Measurements from ENCODE around the gene B4GALT7. TPM values are rescaled to one million over a fixed set of nuclear protein-coding genes. Genes with fewer than 3 reads are reported as not detected.

B4GALT7 gene
- total RNA-seq, 1 donor from 2014 or later = 12.0 TPM

DNA sequence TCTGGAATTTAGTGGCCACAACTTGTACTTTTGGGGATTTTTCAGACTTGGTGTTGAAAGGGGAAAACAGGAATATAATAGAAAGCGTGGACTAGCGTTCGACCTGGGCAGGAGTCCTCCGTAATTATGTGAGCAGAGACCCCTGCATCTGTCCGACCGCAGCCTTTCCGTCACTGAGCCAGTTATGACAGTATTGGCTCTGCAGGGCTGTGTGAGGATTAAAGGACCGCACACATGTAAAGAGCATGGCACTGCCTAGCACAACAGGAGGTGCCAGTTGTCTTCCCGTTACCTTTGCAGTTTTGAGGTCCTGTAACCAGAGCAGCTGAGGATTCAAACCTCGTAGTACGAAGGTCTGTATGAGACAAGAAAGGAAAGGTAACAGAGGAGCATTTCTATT is 1.2 kb downstream of the B4GALT7 start:
- H3K9ac ChIP-seq (ENCODE audit: low read depth in 1 of 3, low read length in 3 of 3) = peak overlapping the region in 2 of 3 donors; percentile 77 to 93

DNA sequence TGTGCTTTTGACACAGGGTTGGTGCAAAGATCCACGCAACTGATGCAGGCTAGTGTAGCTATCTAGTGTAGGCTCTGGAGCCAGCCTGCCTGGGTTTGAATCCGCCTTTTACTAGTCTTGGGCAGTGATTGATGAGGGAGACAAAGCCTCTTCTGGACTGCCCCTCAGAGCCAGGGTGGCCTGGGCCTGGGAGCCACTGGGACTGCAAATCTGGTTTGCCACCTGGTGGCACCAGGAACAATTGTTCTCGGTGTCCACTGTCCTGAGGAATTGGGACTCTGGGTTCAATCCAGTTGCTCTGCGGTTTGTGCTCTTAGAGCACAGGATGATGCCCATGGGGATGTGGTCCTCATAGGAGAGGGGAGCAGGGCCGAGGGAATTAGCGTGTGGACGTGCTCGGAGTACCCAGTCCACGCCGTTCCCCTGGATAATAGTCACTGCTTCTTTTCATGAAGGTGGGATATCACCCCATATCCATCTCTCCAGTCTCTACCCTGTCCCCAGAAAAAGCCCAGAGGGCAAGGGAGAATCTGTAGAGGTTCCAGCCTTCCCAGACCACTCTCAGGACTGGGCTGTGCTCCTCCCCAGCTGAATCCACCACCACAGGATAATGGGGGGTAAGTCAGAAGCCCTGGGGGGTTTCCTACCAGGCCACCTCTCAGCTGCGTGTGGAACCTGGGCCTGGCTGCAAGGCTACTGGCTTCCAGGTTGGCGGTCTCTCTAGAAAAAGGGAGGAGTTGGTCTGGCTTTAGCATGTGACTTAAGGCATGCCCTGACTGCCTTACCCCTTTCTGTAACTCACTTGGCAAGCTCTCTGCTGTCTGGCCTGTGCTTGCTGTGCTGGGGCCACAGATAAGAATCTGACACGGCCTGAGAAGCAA is 1.9 kb downstream of the B4GALT7 start:
- H3K27me3 ChIP-seq (ENCODE audit: control insufficient read depth in 3 of 3, insufficient read depth in 3 of 3, low read length in 3 of 3) = no peaks in the 10 kb centered on the region
- H3K9ac ChIP-seq (ENCODE audit: low read depth in 1 of 3, low read length in 3 of 3) = peak overlapping the region in 1 of 3 donors; percentile 93
- peaks cover 10 to 22% (median 20%) of the 10 kb centered on the region in 3 donors for H3K4me1 ChIP-seq (ENCODE audit: control insufficient read depth in 3 of 3, insufficient read depth in 3 of 3, low read length in 3 of 3)
- no peaks in the 10 kb centered on the region for H3K9me3 ChIP-seq (ENCODE audit: control insufficient read depth in 3 of 3, low read length in 3 of 3)
- no peak overlapping the region for H3K4me3 ChIP-seq (ENCODE audit: low read length in 3 of 3)
- H3K36me3 ChIP-seq (ENCODE audit: control insufficient read depth in 3 of 3, insufficient read depth in 3 of 3, low read length in 3 of 3) = peaks cover 6 to 10% (median 9%) of the 10 kb centered on the region in 3 donors
- H3K27ac ChIP-seq (ENCODE audit: low read depth, low read length) = no peak overlapping the region

More for the DNA sequence above, 1.2 kb downstream of the B4GALT7 start:
- Histone ChIP-seq H3K27me3 (ENCODE audit: control insufficient read depth in 3 of 3, insufficient read depth in 3 of 3, low read length in 3 of 3) (no peaks in the 10 kb centered on the region), H3K36me3 (ENCODE audit: control insufficient read depth in 3 of 3, insufficient read depth in 3 of 3, low read length in 3 of 3) (peaks cover 12 to 16% (median 13%) of the 10 kb centered on the region in 3 donors), H3K4me3 (ENCODE audit: low read length in 3 of 3) (peak overlapping the region; percentile 74 to 95 (median 93)), H3K27ac (ENCODE audit: low read depth, low read length) (no peak overlapping the region), H3K4me1 (ENCODE audit: control insufficient read depth in 3 of 3, insufficient read depth in 3 of 3, low read length in 3 of 3) (peaks cover 10 to 22% (median 20%) of the 10 kb centered on the region in 3 donors), H3K9me3 (ENCODE audit: control insufficient read depth in 3 of 3, low read length in 3 of 3) (no peaks in the 10 kb centered on the region)

DNA sequence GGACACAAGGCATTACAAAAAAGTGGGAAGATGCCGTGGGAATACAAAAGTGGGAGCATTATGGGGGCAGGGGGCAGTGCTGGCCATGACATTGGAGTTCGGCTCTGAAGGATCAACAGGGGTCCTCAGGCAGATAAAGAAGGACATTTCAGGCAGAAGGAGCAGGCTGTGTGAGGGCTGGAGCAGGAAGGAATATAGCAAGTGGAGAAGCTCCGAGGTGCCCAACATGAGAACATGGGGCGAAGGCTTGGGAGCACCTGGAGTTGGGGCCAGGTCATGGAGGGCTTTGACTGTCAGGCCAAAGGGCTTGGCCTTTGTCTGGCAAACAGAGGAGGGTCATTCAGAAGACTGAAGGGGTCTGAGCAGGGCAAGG is 2.5 kb downstream of the B4GALT7 start:
- Histone ChIP-seq H3K27ac (ENCODE audit: low read depth, low read length) (no peak overlapping the region), H3K36me3 (ENCODE audit: control insufficient read depth in 3 of 3, insufficient read depth in 3 of 3, low read length in 3 of 3) (peaks cover 6 to 10% (median 9%) of the 10 kb centered on the region in 3 donors), H3K4me3 (ENCODE audit: low read length in 3 of 3) (no peak overlapping the region), H3K27me3 (ENCODE audit: control insufficient read depth in 3 of 3, insufficient read depth in 3 of 3, low read length in 3 of 3) (no peaks in the 10 kb centered on the region), H3K4me1 (ENCODE audit: control insufficient read depth in 3 of 3, insufficient read depth in 3 of 3, low read length in 3 of 3) (peaks cover 10 to 28% (median 23%) of the 10 kb centered on the region in 3 donors), H3K9me3 (ENCODE audit: control insufficient read depth in 3 of 3, low read length in 3 of 3) (no peaks in the 10 kb centered on the region), H3K9ac (ENCODE audit: low read depth in 1 of 3, low read length in 3 of 3) (peak overlapping the region in 1 of 3 donors; percentile 50)

DNA sequence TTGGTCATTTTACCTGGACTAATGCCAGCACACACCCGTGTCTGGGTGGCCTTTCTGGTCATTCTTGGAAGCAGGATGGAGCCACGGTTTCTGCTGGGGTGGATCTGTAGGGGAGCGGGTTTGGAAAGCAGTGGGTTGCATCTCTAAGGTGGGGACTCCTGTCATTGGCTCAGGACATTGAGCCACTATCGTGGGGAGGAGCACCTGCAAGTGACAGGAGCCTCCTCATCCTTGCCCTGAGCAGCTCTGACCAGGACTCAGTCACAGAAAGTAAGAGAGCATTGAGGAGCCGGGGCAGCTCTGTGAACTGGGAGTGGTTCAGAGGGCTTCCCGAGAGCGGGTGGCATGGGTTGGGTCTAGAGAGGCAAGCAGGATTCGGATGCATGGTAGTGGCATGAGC is 3.7 kb downstream of the B4GALT7 start:
- Histone ChIP-seq H3K9ac (ENCODE audit: low read depth in 1 of 3, low read length in 3 of 3) (peak overlapping the region in 1 of 3 donors; percentile 19), H3K4me3 (ENCODE audit: low read length in 3 of 3) (no peak overlapping the region), H3K36me3 (ENCODE audit: control insufficient read depth in 3 of 3, insufficient read depth in 3 of 3, low read length in 3 of 3) (peaks cover 6 to 10% (median 9%) of the 10 kb centered on the region in 3 donors), H3K27ac (ENCODE audit: low read depth, low read length) (no peak overlapping the region), H3K9me3 (ENCODE audit: control insufficient read depth in 3 of 3, low read length in 3 of 3) (no peaks in the 10 kb centered on the region), H3K27me3 (ENCODE audit: control insufficient read depth in 3 of 3, insufficient read depth in 3 of 3, low read length in 3 of 3) (no peaks in the 10 kb centered on the region), H3K4me1 (ENCODE audit: control insufficient read depth in 3 of 3, insufficient read depth in 3 of 3, low read length in 3 of 3) (peaks cover 15 to 32% (median 27%) of the 10 kb centered on the region in 3 donors)

DNA sequence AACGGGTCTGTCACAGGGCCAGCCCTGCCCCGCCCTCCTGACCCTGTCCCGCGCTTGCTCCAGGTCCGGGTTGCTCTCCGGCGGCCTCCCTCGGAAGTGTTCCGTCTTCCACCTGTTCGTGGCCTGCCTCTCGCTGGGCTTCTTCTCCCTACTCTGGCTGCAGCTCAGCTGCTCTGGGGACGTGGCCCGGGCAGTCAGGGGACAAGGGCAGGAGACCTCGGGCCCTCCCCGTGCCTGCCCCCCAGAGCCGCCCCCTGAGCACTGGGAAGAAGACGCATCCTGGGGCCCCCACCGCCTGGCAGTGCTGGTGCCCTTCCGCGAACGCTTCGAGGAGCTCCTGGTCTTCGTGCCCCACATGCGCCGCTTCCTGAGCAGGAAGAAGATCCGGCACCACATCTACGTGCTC is 4.2 kb downstream of the B4GALT7 start:
- H3K9me3 ChIP-seq (ENCODE audit: control insufficient read depth in 3 of 3, low read length in 3 of 3) = no peaks in the 10 kb centered on the region
- no peak overlapping the region for H3K4me3 ChIP-seq (ENCODE audit: low read length in 3 of 3)
- no peak overlapping the region for H3K9ac ChIP-seq (ENCODE audit: low read depth in 1 of 3, low read length in 3 of 3)
- H3K4me1 ChIP-seq (ENCODE audit: control insufficient read depth in 3 of 3, insufficient read depth in 3 of 3, low read length in 3 of 3) = peaks cover 15 to 32% (median 27%) of the 10 kb centered on the region in 3 donors
- no peak overlapping the region for H3K27ac ChIP-seq (ENCODE audit: low read depth, low read length)
- no peaks in the 10 kb centered on the region for H3K27me3 ChIP-seq (ENCODE audit: control insufficient read depth in 3 of 3, insufficient read depth in 3 of 3, low read length in 3 of 3)
- peaks cover 6 to 10% (median 9%) of the 10 kb centered on the region in 3 donors for H3K36me3 ChIP-seq (ENCODE audit: control insufficient read depth in 3 of 3, insufficient read depth in 3 of 3, low read length in 3 of 3)

DNA sequence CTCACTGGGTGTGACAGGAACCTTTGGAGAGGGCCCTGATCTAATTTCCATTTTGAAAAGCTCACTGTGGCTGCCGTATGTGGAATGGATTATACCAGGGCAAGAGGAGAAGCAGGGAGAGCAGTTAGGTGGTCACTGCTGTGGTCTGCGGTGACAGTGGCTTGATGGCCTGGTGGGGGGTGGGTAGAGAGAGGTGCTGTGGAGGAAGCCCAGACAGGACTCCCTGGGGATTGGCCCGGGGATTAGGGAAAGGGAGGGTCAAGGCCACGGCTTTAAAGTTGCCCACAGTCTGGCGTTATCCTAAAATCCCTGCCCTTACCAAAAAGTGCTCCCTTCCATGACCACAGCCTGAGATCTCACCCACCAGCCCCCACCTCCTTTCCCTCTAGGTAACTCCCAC is 4.7 kb downstream of the B4GALT7 start:
- no peak overlapping the region for H3K27ac ChIP-seq (ENCODE audit: low read depth, low read length)
- H3K9me3 ChIP-seq (ENCODE audit: control insufficient read depth in 3 of 3, low read length in 3 of 3) = no peaks in the 10 kb centered on the region
- H3K9ac ChIP-seq (ENCODE audit: low read depth in 1 of 3, low read length in 3 of 3) = no peak overlapping the region
- no peak overlapping the region for H3K4me3 ChIP-seq (ENCODE audit: low read length in 3 of 3)
- H3K4me1 ChIP-seq (ENCODE audit: control insufficient read depth in 3 of 3, insufficient read depth in 3 of 3, low read length in 3 of 3) = peaks cover 15 to 35% (median 27%) of the 10 kb centered on the region in 3 donors
- H3K36me3 ChIP-seq (ENCODE audit: control insufficient read depth in 3 of 3, insufficient read depth in 3 of 3, low read length in 3 of 3) = peaks cover 10 to 15% (median 13%) of the 10 kb centered on the region in 3 donors
- H3K27me3 ChIP-seq (ENCODE audit: control insufficient read depth in 3 of 3, insufficient read depth in 3 of 3, low read length in 3 of 3) = no peaks in the 10 kb centered on the region

DNA sequence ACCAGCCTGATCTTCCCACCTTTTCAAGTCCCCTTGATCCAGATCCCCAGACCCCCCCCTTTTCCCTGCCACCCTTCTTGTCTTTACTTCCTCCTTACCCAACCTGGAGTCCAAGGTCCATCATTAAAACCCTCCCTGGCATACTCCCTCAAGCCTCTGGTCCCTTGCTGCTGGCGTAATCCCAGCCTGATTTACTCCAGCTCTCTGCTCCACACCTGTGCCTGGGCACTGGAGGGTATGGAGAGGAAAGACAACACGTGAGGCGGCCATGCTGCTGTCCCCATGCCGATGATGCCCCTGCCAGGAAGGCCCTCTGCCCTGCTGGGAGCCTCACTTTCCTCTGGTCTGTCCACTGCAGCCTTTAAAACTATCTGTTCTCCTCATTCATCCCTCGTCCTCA is 5.1 kb downstream of the B4GALT7 start:
- Histone ChIP-seq H3K27me3 (ENCODE audit: control insufficient read depth in 3 of 3, insufficient read depth in 3 of 3, low read length in 3 of 3) (no peaks in the 10 kb centered on the region), H3K4me1 (ENCODE audit: control insufficient read depth in 3 of 3, insufficient read depth in 3 of 3, low read length in 3 of 3) (peaks cover 15 to 39% (median 27%) of the 10 kb centered on the region in 3 donors), H3K36me3 (ENCODE audit: control insufficient read depth in 3 of 3, insufficient read depth in 3 of 3, low read length in 3 of 3) (peaks cover 12 to 16% (median 15%) of the 10 kb centered on the region in 3 donors), H3K4me3 (ENCODE audit: low read length in 3 of 3) (no peak overlapping the region), H3K9me3 (ENCODE audit: control insufficient read depth in 3 of 3, low read length in 3 of 3) (no peaks in the 10 kb centered on the region), H3K9ac (ENCODE audit: low read depth in 1 of 3, low read length in 3 of 3) (no peak overlapping the region), H3K27ac (ENCODE audit: low read depth, low read length) (no peak overlapping the region)

DNA sequence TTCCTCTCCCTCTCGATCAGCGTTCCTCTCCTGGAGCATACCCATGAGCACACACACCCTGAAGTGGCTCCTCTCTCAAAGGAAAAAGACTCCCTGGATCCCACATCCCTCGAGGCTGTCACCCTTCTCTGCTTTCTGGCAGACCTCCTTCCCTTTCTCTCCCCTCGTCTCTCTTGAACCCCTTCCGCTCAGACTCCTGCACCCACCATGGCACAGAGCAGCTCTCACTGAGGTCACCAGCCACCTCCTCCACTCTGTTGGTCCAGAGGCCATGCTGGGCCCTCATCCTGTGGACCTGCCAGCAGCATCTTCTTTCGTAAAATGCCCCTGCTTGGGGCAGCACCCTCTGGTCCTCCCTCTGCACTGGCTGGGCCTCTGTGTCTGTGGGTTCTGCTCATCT is 5.7 kb downstream of the B4GALT7 start:
- no peak overlapping the region for H3K4me3 ChIP-seq (ENCODE audit: low read length in 3 of 3)
- H3K27me3 ChIP-seq (ENCODE audit: control insufficient read depth in 3 of 3, insufficient read depth in 3 of 3, low read length in 3 of 3) = no peaks in the 10 kb centered on the region
- H3K36me3 ChIP-seq (ENCODE audit: control insufficient read depth in 3 of 3, insufficient read depth in 3 of 3, low read length in 3 of 3) = peaks cover 12 to 16% (median 15%) of the 10 kb centered on the region in 3 donors
- no peak overlapping the region for H3K27ac ChIP-seq (ENCODE audit: low read depth, low read length)
- H3K9me3 ChIP-seq (ENCODE audit: control insufficient read depth in 3 of 3, low read length in 3 of 3) = no peaks in the 10 kb centered on the region
- peaks cover 12 to 36% (median 25%) of the 10 kb centered on the region in 3 donors for H3K4me1 ChIP-seq (ENCODE audit: control insufficient read depth in 3 of 3, insufficient read depth in 3 of 3, low read length in 3 of 3)
- H3K9ac ChIP-seq (ENCODE audit: low read depth in 1 of 3, low read length in 3 of 3) = no peak overlapping the region

DNA sequence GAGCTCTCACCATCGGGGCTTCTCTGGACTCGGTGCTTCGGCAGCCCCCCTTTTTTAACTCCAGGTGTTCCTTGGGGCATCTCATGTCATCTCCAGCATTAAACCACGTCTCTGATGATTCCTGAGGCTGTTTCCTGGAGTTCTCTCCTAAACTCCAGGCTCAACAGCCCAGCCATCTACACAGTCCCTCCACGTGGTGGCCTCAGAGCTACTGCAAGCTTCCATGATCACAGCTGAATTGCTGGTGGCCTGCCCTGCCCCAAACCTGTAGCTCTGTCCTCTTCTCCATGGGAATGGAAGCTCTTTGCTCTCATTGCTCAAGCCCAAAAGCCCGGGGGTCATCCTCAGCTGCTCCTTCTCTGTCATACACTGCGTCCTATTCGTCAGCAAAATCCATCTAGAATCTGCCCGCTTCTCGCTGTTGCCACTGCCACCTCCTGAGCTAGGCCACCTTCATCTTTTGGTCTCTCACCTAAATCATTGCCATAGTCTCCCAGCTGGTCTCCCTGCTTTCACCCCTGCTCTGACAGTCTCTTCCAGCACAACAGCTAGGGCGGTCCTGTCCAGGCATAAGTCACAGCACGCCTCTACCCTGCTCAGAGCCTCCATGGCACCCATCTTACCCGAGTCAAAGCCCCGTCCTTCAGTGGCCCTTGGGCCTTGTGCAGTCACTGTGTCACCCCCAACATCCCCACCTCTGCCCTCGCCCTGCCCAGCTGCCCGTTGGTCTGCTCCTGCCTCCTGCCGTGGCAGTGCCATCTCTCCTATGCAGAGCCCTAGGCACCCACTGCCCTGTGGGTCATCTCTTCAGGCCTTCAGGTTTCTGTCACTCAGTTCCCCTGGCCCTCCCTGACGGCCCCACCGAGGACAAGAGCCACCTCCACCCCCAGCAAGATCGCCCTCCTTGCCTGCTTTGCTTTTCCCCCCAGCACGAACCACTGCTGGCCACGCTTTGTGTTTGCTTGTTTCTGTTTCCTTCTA is 6.4 kb downstream of the B4GALT7 start:
- Histone ChIP-seq H3K27ac (ENCODE audit: low read depth, low read length) (no peak overlapping the region), H3K9ac (ENCODE audit: low read depth in 1 of 3, low read length in 3 of 3) (peak overlapping the region in 1 of 3 donors; percentile 30), H3K4me1 (ENCODE audit: control insufficient read depth in 3 of 3, insufficient read depth in 3 of 3, low read length in 3 of 3) (peaks cover 5 to 29% (median 18%) of the 10 kb centered on the region in 3 donors), H3K9me3 (ENCODE audit: control insufficient read depth in 3 of 3, low read length in 3 of 3) (no peaks in the 10 kb centered on the region), H3K36me3 (ENCODE audit: control insufficient read depth in 3 of 3, insufficient read depth in 3 of 3, low read length in 3 of 3) (peaks cover 12 to 17% (median 15%) of the 10 kb centered on the region in 3 donors), H3K4me3 (ENCODE audit: low read length in 3 of 3) (no peak overlapping the region), H3K27me3 (ENCODE audit: control insufficient read depth in 3 of 3, insufficient read depth in 3 of 3, low read length in 3 of 3) (no peaks in the 10 kb centered on the region)
